ENCODE results near the gene CEND1. TPM values are rescaled to one million over a fixed set of nuclear protein-coding genes. Genes with fewer than 3 reads are reported as not detected.
A peak's percentile ranks its signal among the peaks of the same experiment; 100 is the strongest.

The CEND1 gene
- total and polyA plus RNA-seq, 2 of the 4 experiments (the other 2 are of a cell fraction): 0.90 to 4.0 TPM

DNA sequence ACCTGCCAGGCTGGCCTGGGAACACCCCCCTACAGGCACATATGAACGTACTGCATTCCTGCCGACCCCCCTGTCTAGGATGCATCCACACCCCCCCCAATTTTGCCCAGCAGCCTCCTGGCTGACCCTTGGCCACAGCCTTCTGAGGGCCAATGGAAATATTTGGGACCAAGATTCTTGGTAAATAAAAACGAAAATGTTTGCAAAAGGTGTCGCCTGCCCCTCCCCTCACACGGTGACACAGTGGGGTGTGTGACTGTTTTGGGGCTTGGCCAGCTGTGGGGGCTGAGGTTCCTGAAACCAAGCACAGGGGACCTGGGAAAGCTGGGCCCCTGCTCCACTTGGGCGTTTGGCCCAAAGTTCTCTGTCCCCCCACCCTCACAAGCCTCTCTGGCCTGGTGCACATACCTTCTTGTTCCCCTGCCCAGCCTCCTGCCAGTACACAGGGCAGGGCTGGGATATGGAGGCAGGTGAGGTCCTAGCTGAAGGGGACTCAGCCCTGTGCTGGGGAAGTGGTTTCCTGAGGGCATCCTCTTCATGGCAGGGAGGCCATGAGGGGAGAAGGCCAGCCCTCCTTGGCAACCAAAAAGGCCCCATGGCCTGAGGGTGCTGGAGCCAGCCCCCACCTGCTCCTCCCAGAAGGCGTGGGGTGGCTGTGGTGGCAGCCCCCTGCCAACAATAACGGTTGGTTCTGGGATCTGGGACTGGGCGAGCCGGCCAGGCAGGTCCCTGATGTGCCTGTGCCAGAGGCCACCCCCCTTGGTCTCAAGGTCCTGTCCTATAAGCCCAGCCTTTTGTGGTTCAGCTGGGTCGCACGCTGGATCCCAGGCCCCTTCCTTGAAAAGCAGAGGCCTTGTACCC lies 35.7 kb upstream of the CEND1 start:
- Histone ChIP-seq H2BK15ac (ENCODE audit: low read depth, low read length) (no peak overlapping the region), H3K9me1 (ENCODE audit: insufficient read depth, low read length) (peaks cover 13% of the 10 kb centered on the region), H3K9ac (ENCODE audit: low read depth, low read length) (no peak overlapping the region), H4K20me1 (ENCODE audit: insufficient read depth, low read length) (peaks cover 33% of the 10 kb centered on the region), H2AK9ac (replicated peaks; ENCODE audit: low read depth, low read length, poor library complexity) (peak overlapping the region; percentile 24), H3K4ac (ENCODE audit: low read depth, low read length) (no peak overlapping the region), H3K4me1 (ENCODE audit: control insufficient read depth, insufficient read depth, low read length) (peaks cover 23% of the 10 kb centered on the region), H3K4me3 (ENCODE audit: insufficient read depth, low read depth, low read length) (no peak overlapping the region), H3K4me2 (ENCODE audit: low read depth, low read length) (no peak overlapping the region), H4K91ac (ENCODE audit: insufficient read depth, low read depth, low read length) (no peak overlapping the region), H3K27ac (ENCODE audit: insufficient read depth, low read length) (no peak overlapping the region), H2AFZ (replicated peaks; ENCODE audit: low read length, poor library complexity) (no peak overlapping the region), H3K56ac (ENCODE audit: extremely low read depth, insufficient read depth, low read length) (no peak overlapping the region), H2AK5ac (ENCODE audit: low read depth, low read length) (no peak overlapping the region), H2BK20ac (ENCODE audit: low read depth, low read length) (no peak overlapping the region), H3K9me3 (ENCODE audit: control insufficient read depth, insufficient read depth, low read length) (no peaks in the 10 kb centered on the region), H2BK5ac (ENCODE audit: low read depth, low read length, poor library complexity, severe bottlenecking) (no peak overlapping the region), H4K8ac (ENCODE audit: low read depth in 2 of 2, low read length in 2 of 2) (no peak overlapping the region), H4K5ac (ENCODE audit: low read depth, low read length) (no peak overlapping the region), H3K18ac (ENCODE audit: low read depth, low read length) (no peak overlapping the region), H3K27me3 (ENCODE audit: control insufficient read depth, insufficient read depth, low read length) (peaks cover 6% of the 10 kb centered on the region; the same call in 1 of the 2 replicates), H3K14ac (replicated peaks; ENCODE audit: low read depth, low read length) (no peak overlapping the region), H3K79me1 (ENCODE audit: low read depth in 1 of 2, low read length in 2 of 2) (peaks cover 16 to 21% of the 10 kb centered on the region in 2 experiments), H2BK120ac (ENCODE audit: low read depth, low read length) (no peak overlapping the region), H3K23ac (ENCODE audit: low read depth, low read length) (no peak overlapping the region), H3K36me3 (ENCODE audit: control insufficient read depth, insufficient read depth, low read length) (peaks cover 30% of the 10 kb centered on the region)
- no peak for ATAC-seq (ENCODE audit: low read depth)
- ChIA-PET POLR2A (ENCODE audit: unreplicated experiment) (interaction anchor here (0.6 kb wide), 1 partner anchor 10 kb away, joined by 3 read pairs; no protein-coding TSS in a partner anchor), CTCF (no interaction called here)
- in situ Hi-C loops (cut with MboI; ENCODE audit: low sequenced_read_pairs) (no loop called here), dilution Hi-C loops (cut with HindIII; ENCODE audit: low sequenced_read_pairs, unreplicated experiment) (no loop called here), intact Hi-C loops (cut with micrococcal nuclease) (no loop called here)
- TF ChIP-seq POLR2A (IDR thresholded peaks at IDR 0.05; ENCODE audit: low read depth, low read length): peak; percentile 44; the same call in 1 of the 2 replicates
- TF ChIP-seq, protein P1, sequence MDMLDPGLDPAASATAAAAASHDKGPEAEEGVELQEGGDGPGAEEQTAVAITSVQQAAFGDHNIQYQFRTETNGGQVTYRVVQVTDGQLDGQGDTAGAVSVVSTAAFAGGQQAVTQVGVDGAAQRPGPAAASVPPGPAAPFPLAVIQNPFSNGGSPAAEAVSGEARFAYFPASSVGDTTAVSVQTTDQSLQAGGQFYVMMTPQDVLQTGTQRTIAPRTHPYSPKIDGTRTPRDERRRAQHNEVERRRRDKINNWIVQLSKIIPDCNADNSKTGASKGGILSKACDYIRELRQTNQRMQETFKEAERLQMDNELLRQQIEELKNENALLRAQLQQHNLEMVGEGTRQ (IDR thresholded peaks at IDR 0.05; ENCODE audit: low read depth, low read length): no peak
- TF ChIP-seq RCOR1 (IDR thresholded peaks at IDR 0.05; ENCODE audit: insufficient replicate concordance, low read length): no peak
- WGBS, 2 experiments (ENCODE audit: extremely low coverage in 2 of 2, insufficient read length in 1 of 2): 93% methylated on average over 3 of the region's 12 CpGs; no CpG with 5 or more reads in 1 of the 2 experiments
- DNase-seq: no peak
- BruUV-seq (replicated peaks): no TSS peak

Measured in IMR-90 (cell line).